ENCODE measurements around the gene NBPF1.
"Not testable (repeated sequence)": the region's sequence is repeated elsewhere in the genome, so short reads cannot be mapped to it uniquely, and the experiment has no call there.

The NBPF1 gene

DNA sequence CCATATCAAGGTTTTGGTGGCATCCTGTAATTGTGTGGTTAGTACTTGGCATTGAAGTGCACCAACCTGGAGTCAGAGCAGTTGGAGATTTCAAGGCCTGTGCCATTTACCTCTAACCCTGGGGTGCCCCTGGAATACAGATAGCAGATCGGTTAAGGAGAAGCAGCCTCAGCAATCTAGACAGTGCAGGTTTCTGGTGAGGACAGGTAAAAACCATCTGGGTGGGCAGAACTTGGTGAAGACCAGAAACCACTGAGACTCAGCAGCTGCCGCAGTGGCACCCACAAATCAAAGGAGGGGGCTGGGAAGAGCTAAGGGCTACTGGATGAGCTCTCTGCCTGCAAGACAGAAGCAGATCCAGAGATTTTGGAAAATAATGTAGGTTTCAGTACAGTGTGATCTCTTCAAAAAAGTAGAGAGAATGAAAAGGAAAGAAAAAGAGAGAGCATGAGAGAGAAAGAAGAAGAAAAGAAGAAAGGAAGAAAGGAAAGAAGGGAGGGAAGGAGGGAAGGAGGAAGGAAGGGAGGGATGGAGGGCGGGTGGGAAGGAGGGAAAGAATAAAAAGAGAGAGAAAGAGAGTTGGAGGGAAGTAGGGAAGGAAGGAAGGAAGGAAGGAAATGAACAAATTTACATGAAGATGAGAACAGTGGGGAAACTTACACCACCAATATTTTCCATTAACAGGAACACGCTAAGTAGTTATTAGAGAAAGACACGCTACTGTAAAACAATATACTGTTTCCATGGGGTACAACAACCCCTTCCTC, 6.5 kb downstream of the NBPF1 start:
- Histone ChIP-seq H3K27me3 (ENCODE audit: insufficient read depth, low read length) (peaks cover 10% of the 10 kb centered on the region), H3K36me3 (ENCODE audit: insufficient read depth, low read depth, low read length) (peaks cover 31% of the 10 kb centered on the region)
- not testable (repeated sequence) for H3K4me1 ChIP-seq (ENCODE audit: insufficient read depth, low read length); H3K9ac ChIP-seq (ENCODE audit: low read depth, low read length); H3K4me3 ChIP-seq (ENCODE audit: low read length); H3K27ac ChIP-seq (ENCODE audit: low read length); H3K9me3 ChIP-seq (ENCODE audit: insufficient read depth, low read depth, low read length)

DNA sequence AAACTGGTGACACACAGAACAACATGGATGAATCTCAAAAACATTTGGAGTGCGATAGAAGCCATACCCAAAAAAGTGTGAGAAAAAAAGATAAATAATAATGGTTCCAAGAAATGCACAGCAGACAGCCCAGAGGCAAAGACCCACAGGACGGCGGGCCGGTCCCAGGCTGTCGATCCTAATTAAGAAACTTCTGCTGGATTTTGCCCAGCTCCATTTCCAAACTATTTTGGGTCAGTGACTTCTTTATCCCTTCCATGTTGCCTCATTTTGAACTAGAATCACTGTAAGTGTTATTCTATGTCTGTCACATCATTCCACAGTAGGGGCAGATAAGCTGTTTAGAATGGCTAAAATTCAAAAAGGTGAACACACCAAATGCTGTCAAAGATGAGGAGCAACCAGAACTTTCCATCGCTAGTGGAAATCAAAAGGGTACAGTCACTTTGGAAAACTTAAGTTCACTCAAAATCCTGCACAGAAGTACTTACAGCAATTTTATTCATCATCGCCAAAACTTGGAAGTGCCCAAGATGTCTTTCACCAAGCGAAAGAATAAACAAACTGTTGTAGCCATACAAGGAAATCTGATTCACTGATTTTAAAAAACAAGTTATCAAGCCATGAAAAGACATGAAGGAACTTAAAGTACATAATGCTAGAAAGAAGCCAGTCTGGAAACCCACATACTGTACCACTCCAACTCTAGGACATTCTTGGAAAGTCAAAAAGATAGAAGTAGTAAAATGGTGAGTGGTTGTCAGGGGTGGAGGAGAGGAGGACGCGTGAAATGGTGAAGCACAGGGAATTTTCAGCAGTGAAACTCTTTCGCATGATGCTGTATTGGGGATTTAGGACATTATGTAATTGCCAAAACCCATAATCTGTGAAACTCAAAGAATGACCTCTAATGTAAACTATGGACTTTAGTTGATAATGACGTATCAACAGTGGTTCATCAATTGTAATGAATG, 7.5 kb downstream of the NBPF1 start:
- no peak overlapping the region for H3K9ac ChIP-seq (ENCODE audit: low read depth, low read length)
- no peak overlapping the region for H3K27ac ChIP-seq (ENCODE audit: low read length)

DNA sequence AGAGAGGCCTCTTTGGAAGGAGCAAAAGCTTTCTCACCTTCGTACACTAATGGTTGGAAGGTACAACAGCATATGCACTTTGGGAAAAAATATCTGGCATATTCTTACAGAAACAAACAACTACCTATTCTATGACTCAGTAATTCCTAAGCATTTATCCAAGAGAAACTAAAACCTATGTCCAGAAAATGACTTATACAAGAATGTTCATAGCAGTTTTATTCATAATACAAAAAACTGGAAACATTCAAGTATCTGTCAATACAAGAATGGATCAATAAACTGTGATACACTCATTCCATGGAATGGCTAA, 8.2 kb downstream of the NBPF1 start:
- no peaks in the 10 kb centered on the region for H3K4me1 ChIP-seq (ENCODE audit: insufficient read depth, low read length)
- no peak overlapping the region for H3K27ac ChIP-seq (ENCODE audit: low read length)
- H3K4me3 ChIP-seq (ENCODE audit: low read length) = no peak overlapping the region
- no peak overlapping the region for H3K9ac ChIP-seq (ENCODE audit: low read depth, low read length)
- peaks cover 31% of the 10 kb centered on the region for H3K36me3 ChIP-seq (ENCODE audit: insufficient read depth, low read depth, low read length)
- H3K27me3 ChIP-seq (ENCODE audit: insufficient read depth, low read length) = no peaks in the 10 kb centered on the region
- no peaks in the 10 kb centered on the region for H3K9me3 ChIP-seq (ENCODE audit: insufficient read depth, low read depth, low read length)

More for the DNA sequence above, 7.5 kb downstream of the NBPF1 start:
- Histone ChIP-seq H3K9me3 (ENCODE audit: insufficient read depth, low read depth, low read length) (no peaks in the 10 kb centered on the region), H3K4me1 (ENCODE audit: insufficient read depth, low read length) (no peaks in the 10 kb centered on the region), H3K27me3 (ENCODE audit: insufficient read depth, low read length) (0 out of 2 replicates have a peak, but pooled peaks cover under 1% of the 10 kb centered on the region), H3K36me3 (ENCODE audit: insufficient read depth, low read depth, low read length) (peaks cover 31% of the 10 kb centered on the region), H3K4me3 (ENCODE audit: low read length) (no peak overlapping the region)

DNA sequence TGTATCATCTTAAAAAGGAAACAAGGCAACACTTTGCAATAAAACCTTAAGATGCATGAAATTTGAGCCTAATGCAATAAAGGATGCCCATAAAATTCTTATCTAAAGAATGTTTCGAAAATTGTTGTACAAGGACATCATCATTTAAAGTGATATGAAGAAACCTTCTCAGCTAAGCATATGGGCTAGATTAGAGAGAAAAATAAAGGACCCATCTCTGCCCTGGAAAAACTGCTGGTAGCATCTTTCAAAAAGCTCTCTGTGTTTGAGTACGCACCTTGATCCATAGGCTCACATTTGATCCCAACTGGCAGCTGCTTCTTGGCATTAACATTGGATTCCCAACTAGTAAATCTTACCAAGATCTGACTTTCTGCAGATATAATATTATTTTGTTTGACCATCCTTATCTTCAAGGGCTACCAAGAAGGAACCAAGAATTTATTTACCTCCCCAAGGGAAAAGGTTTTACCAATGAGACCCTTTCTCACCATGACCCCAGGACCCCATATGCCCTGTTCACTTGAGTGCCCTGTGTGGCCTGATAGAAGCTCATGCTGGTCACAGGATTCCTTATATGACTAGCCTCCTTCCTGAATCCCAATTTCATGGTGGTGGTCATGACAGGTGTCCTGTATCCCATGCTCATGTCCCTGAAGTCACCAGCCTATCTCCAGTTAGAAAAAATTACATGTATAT, 8.7 kb downstream of the NBPF1 start:
- not testable (repeated sequence) for H3K9me3 ChIP-seq (ENCODE audit: insufficient read depth, low read depth, low read length); H3K4me3 ChIP-seq (ENCODE audit: low read length); H3K9ac ChIP-seq (ENCODE audit: low read depth, low read length); H3K27ac ChIP-seq (ENCODE audit: low read length); H3K27me3 ChIP-seq (ENCODE audit: insufficient read depth, low read length); H3K4me1 ChIP-seq (ENCODE audit: insufficient read depth, low read length)
- peaks cover 31% of the 10 kb centered on the region for H3K36me3 ChIP-seq (ENCODE audit: insufficient read depth, low read depth, low read length)

DNA sequence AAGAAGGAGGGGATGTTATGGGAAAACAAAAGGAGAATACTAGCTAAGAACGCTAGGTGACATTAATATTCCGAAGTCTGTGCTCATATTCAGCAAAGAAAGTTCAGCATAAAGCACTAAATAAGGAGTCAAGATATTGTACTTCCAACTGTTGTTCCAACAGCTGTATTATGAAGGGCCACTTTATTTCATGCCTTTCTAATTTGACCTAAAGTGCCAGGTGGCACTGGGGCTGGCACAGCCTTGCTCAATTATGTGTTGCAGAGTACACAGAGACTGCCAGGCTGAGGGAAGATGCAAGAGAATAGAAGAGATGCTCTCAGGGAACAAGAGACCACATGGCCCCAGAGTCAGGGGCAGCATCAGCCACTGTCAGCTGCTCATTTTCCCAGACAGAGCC, 9.7 kb downstream of the NBPF1 start:
- H3K27ac ChIP-seq (ENCODE audit: low read length); H3K4me3 ChIP-seq (ENCODE audit: low read length); H3K27me3 ChIP-seq (ENCODE audit: insufficient read depth, low read length); H3K4me1 ChIP-seq (ENCODE audit: insufficient read depth, low read length); H3K9me3 ChIP-seq (ENCODE audit: insufficient read depth, low read depth, low read length); H3K9ac ChIP-seq (ENCODE audit: low read depth, low read length): not testable (repeated sequence)
- H3K36me3 ChIP-seq (ENCODE audit: insufficient read depth, low read depth, low read length) = peaks cover 31% of the 10 kb centered on the region

DNA sequence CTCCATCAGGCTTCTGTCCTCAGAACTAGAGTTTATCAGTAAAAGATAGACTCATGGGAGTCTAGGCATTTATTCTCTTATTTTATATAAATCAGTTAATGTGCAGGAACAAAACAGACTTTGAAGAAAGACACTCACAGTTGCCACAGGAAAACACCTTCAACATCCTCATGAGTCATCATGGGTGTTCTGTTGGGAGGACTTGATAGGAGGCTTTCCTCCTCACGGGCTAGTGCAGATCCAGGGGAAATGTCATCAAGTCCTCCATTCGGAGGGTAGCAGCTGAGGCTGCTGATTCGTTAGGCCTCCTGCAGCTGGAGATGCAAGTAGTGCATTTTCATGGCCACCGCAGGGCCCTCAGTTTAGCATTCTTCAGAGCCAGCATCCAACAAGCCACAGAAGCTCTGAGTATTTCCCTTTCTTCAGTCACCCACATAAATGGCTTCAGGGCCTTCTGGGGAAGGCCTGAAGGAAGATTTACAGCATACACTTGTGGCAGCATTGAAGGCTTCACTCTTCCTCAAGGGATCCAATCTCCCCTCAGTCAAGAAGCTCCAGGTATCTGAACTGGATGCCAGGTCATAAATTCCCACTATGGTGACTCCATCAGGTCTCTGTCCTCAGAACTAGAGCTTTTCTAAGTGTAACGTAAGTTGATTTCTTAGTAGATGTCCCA, 10.9 kb downstream of the NBPF1 start:
- not testable (repeated sequence) for H3K4me1 ChIP-seq (ENCODE audit: insufficient read depth, low read length); H3K27ac ChIP-seq (ENCODE audit: low read length); H3K9ac ChIP-seq (ENCODE audit: low read depth, low read length); H3K27me3 ChIP-seq (ENCODE audit: insufficient read depth, low read length); H3K4me3 ChIP-seq (ENCODE audit: low read length); H3K9me3 ChIP-seq (ENCODE audit: insufficient read depth, low read depth, low read length)
- H3K36me3 ChIP-seq (ENCODE audit: insufficient read depth, low read depth, low read length) = peaks cover 22% of the 10 kb centered on the region

DNA sequence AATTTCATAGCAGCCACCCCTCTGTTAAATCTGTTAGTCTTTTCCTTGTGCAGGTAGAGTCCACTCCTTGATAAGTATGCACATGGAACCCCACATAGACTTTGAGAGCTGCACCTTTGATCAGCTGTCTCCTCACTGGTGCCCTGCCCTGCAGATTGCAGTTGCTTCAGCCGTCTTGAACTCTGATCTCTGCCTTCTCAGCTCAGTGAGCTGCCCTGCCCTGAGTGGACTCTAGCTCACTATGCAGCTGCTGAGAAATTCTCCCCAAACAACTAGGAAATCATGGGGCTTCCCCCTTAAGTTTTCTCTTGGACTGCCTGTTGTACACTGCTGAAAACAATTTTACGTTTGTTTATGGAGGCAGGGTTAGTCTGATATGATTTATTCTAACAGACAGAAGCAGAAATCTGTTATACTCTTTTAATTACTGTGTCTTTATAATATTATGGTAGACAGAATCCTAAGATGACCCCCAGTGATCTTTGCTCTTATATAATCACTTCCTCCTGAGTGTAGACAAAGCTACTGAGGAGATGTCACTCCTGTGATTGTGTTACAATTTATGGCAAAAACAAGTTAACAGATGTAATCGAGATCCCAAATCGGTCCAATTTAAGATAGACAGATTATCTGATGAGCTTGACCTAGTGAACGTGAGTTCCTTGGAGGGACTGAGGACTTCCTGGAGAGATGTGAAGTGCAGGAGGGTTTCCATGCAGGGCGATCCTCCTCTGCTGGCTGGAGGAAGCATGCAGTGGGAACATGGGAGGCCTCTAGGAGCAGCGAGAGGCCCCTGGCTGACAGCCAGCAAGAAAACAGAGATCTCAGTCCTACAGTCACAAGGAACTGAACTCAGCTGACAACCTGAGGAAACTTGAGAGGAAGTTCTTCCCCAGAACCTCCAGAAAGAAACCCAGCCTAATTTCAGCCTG, 12.2 kb downstream of the NBPF1 start:
- H3K4me1 ChIP-seq (ENCODE audit: insufficient read depth, low read length); H3K9me3 ChIP-seq (ENCODE audit: insufficient read depth, low read depth, low read length); H3K27ac ChIP-seq (ENCODE audit: low read length); H3K27me3 ChIP-seq (ENCODE audit: insufficient read depth, low read length); H3K36me3 ChIP-seq (ENCODE audit: insufficient read depth, low read depth, low read length); H3K4me3 ChIP-seq (ENCODE audit: low read length); H3K9ac ChIP-seq (ENCODE audit: low read depth, low read length): not testable (repeated sequence)

DNA sequence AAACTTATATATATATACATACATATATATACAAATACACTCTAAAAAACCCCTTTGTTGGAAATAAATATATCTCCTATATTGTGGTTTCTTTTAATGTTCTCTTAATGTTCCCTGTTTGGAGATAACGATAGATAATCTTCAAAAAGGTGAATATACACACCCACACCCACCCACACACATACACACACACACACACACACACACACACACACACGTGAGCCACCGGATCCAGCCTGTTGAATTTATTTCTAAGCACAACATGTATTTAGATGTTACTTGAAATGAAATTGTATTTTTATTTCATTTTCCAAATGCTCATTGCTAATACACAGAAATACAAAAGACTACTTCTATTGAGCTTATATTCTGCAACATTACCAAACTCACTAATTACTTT, 14.0 kb downstream of the NBPF1 start:
- H3K4me3 ChIP-seq (ENCODE audit: low read length); H3K9me3 ChIP-seq (ENCODE audit: insufficient read depth, low read depth, low read length); H3K36me3 ChIP-seq (ENCODE audit: insufficient read depth, low read depth, low read length); H3K27me3 ChIP-seq (ENCODE audit: insufficient read depth, low read length); H3K9ac ChIP-seq (ENCODE audit: low read depth, low read length); H3K4me1 ChIP-seq (ENCODE audit: insufficient read depth, low read length); H3K27ac ChIP-seq (ENCODE audit: low read length): not testable (repeated sequence)

DNA sequence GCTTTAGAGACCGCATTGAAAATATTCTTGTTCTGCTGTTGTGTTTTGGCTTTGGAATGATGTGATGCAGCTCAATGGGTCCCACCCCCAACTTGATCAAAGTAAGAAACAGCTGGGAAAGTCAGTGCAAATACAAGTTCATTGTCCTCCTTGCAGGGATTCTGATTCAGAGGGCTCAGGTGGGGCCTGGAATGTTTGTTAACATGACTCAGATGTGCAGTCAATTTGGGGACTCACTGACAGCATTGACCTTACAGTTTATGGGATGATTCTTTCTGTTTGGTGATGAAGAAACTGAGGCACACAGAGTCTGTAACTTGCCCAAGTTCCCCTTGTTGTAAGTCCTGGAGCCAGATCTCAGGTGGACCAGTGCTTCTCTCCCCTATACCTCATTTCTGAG, 18.1 kb downstream of the NBPF1 start:
- H3K9ac ChIP-seq (ENCODE audit: low read depth, low read length); H3K36me3 ChIP-seq (ENCODE audit: insufficient read depth, low read depth, low read length); H3K9me3 ChIP-seq (ENCODE audit: insufficient read depth, low read depth, low read length); H3K27ac ChIP-seq (ENCODE audit: low read length); H3K27me3 ChIP-seq (ENCODE audit: insufficient read depth, low read length); H3K4me1 ChIP-seq (ENCODE audit: insufficient read depth, low read length); H3K4me3 ChIP-seq (ENCODE audit: low read length): not testable (repeated sequence)

DNA sequence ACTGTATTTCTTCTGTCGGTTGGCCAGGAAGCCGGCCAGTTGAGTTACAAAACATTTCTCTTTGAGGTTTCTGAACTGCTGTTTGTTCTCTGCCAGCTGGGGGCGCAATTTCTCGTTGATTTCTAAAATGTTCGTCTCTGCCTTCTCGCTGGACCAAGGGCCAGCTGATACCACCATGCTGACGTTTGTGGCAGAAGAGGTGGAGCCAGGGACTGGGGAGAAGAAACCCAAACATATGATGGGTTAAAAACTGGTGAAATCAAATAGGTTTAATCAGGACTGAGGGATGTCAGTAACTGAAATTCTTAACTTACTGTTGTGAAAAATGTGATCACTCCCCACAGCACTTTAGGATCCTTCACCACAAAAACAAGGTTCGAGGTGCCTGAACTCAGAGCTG, 21.5 kb downstream of the NBPF1 start:
- H3K4me3 ChIP-seq (ENCODE audit: low read length); H3K4me1 ChIP-seq (ENCODE audit: insufficient read depth, low read length); H3K27ac ChIP-seq (ENCODE audit: low read length): not testable (repeated sequence)

DNA sequence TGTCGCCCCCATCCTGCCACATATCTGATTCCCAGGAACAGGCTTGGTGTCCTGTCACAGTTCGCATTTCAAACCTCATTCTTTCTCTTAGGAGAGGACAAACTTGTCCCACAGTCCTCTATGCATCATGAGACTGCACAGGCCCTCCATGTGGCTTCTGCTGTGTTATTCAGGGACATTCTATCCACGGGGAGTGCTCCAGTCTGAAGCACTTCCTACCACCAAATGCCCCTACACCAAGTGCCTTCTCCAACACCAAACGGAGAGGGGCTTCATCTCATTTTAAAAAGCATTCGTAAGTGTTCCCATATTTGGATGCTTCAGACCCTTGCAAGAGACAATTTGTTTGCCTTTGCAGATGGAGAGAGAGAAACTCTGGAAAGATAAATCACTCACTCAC, 25.3 kb downstream of the NBPF1 start:
- not testable (repeated sequence) for H3K9ac ChIP-seq (ENCODE audit: low read depth, low read length); H3K27me3 ChIP-seq (ENCODE audit: insufficient read depth, low read length); H3K4me1 ChIP-seq (ENCODE audit: insufficient read depth, low read length); H3K27ac ChIP-seq (ENCODE audit: low read length); H3K9me3 ChIP-seq (ENCODE audit: insufficient read depth, low read depth, low read length); H3K36me3 ChIP-seq (ENCODE audit: insufficient read depth, low read depth, low read length); H3K4me3 ChIP-seq (ENCODE audit: low read length)

More for the DNA sequence above, 21.5 kb downstream of the NBPF1 start:
- H3K27me3 ChIP-seq (ENCODE audit: insufficient read depth, low read length); H3K36me3 ChIP-seq (ENCODE audit: insufficient read depth, low read depth, low read length); H3K9ac ChIP-seq (ENCODE audit: low read depth, low read length); H3K9me3 ChIP-seq (ENCODE audit: insufficient read depth, low read depth, low read length): not testable (repeated sequence)

Data from iPS-20b (cell line).